ENCODE results near the gene CCT2.
A peak's percentile ranks its signal among the peaks of the same experiment; 100 is the strongest.

The CCT2 gene

DNA sequence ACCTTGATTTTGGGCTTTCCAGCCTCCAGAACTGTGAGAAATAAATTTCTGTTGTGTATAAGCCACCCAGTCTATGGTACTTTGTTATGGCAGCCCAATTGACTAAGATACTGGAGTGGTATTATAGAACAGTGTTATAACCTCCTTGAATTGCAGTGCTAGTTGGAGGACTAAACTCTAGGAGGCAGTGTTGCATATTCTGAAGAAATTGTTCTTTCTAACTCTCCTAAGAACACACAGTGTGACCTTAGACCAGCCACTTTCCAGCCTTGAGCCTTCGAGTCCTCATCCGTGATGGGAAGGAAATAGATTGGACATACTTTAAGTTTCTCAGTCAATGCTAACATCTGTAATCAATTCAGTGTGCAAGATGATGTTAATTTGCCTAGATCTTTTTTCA is 47.8 kb downstream of the CCT2 start:
- no peak overlapping the region for H3K27ac ChIP-seq
- no peak for DNase-seq (ENCODE audit: low read depth, low spot score)

DNA sequence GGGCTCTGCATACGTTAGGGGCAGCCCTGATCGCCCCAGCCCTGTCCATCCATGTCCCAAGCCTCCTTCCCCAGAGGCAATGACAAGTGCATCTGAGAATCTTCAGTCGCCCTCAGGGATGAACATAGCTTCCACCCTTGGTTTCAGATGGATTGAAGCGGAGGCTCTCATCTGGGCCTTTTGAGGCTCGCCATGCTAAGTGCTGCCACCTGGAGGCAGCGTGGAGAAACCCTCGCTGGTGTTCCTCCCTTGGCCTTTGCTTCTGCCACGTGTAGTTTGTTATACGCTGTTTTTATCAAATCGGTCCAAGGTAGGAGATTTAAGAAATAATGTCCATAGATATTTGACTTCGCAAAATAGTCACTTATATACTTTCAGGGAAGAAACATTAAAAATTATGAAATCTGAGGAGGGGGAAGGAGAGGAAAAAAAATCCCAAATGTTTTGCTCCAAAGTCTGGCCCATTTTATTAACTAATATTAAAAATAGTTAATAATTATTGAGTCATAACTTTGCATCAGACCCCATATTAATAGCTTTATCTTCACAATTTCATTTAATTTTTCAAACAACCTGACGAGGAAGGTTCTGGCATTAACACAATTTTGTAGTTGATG is 54.2 kb downstream of the CCT2 start:
- no peak overlapping the region for H3K27ac ChIP-seq
- no peak for DNase-seq (ENCODE audit: low read depth, low spot score)

DNA sequence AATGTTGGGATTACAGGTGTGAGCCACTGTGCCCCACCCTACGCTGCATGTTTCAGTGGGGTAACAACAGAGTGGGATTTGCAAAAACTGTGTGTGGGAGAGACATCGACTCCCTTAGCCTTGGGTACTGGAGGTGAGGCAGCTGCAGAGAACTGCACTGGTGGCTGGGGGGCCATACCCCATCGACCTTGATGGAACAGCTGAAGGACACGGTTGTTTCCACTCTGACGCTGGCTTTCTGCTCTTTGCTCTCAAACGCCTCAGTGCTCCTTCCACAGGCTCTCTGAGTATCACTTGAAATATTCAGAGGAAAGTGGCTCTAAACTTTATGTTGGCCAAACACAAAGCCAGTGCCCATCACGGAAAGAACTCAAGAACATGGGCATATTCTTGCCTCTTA is 56.3 kb downstream of the CCT2 start:
- no peak for DNase-seq (ENCODE audit: low read depth, low spot score)
- no peak overlapping the region for H3K27ac ChIP-seq

DNA sequence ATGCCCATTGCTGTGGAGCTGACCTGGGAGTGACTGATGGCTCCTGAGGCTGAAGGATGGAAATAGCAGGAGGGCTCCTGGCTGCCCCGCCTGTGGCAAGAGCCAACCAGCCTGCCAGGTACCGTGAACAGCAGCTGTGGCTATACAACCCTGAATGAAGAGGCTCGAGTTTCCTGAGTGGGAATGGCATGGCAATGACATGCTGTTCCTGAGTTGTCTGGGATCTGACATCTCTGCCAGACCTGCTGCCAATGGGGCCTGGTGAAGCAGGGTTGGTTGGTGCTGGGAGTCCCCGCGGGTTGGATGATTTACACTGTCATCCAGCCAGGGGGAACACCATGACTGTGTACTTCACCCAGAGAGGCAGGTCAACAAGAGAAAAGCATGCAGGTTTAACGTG is 57.3 kb downstream of the CCT2 start:
- DNase-seq (ENCODE audit: low read depth, low spot score) = no peak

DNA sequence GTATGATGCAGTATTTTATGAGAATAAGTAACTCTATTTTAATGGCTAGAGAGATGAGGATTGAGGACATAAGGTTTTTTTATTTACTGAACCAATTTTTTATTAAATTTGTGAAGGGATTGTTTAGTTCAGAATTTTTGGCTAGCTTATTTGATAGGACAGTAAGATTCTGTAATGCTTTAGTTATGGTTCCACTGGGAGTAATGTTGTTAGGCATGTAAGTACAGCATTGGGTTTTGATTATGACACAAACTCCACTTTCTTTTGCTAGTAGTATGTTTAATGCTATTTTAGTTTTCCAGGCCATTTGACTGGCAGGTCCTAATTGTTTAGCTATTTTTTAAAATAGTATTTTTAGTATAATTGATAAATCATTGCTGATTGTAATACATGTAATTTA is 59.3 kb downstream of the CCT2 start:
- no peak overlapping the region for H3K27ac ChIP-seq
- no peak for DNase-seq (ENCODE audit: low read depth, low spot score)

More for the DNA sequence above, 57.3 kb downstream of the CCT2 start:
- H3K27ac ChIP-seq = no peak overlapping the region

DNA sequence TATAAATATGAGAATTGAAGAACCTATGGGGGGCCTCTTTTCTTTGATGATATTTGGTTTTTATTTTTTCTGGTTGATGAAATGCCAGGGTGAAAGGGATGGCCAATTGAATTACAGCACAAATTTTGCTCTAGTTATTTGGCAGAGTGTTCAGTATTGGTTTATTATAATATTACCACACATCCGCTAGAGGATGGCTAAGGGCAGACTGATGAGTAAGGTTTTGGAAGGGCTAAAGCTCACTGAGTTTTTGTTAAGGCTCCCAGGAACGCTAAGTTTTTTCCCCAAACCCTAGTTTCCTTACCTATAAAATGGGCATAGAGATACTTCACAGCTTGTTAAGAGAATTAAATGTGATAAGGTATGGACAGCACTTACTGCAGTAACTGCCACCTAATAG is 59.8 kb downstream of the CCT2 start:
- no peak for DNase-seq (ENCODE audit: low read depth, low spot score)

DNA sequence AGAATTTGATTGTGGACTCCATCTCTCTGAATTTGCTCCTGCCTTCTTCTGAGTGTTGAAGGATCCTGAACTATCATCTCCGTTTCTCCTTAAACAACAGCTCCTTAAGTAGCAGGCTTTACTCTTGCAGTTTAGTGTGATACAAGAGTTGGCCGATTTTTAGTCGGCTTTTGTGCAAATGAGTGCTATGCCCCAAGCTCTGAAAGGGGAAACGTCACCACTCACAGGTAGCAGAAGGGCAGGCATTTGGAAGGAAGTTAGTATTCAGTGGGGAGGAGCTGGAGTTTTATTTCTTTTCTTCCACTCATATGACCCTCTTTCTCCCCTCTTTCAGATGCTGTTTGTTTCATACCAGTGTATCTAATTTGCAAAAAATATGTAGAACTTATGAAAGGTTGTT is 61.9 kb downstream of the CCT2 start:
- H3K27ac ChIP-seq = no peak overlapping the region
- no peak for DNase-seq (ENCODE audit: low read depth, low spot score)

More for the DNA sequence above, 59.8 kb downstream of the CCT2 start:
- no peak overlapping the region for H3K27ac ChIP-seq

DNA sequence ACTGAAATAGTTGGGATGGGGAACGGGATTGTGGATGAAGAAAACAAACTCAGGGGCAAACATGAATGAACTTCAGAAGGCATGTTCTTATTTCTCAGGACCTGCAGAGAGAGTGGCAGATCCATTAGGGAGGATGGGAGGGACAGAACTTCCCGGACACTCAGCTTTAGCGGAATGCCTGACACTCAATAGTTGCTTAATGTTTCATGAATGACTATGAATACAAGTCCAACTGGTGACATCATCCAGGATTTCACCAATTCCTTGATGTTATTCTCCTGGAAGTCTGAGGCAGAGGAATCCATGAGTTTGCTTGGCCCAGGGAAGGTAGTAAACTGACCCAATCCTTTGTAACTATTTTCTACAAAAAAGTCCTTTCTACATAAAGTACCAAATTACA is 63.2 kb downstream of the CCT2 start:
- peak overlapping the region; percentile 15 for H3K27ac ChIP-seq
- peak; percentile 20 for DNase-seq (ENCODE audit: low read depth, low spot score)

DNA sequence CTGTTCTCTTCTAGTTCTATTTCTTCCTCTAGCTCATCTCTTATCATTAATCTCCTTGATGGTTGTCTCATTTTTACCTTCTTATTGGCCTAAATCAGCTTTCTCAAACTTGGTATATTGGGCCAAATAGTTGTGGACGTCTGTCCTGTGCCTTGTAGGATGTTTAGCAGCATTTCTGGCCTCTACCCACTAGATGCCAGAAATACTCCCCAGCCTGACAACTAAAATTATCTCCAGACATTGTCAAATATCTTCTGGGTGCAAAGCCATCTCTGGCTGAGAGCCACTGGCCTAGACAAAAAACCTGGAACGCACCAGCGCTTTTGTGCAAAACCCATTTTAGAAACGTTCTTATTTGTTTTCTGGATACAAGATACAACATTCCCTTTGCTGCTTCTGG is 64.3 kb downstream of the CCT2 start:
- no peak overlapping the region for H3K27ac ChIP-seq
- no peak for DNase-seq (ENCODE audit: low read depth, low spot score)

All from epithelial cell of prostate (primary cell).